GM19372 (cell line): ENCODE results near the gene CLASP1.
"Not testable (repeated sequence)": the region's sequence is repeated elsewhere in the genome, so short reads cannot be mapped to it uniquely, and the experiment has no call there.

Source experiments
- ATAC-seq: cut with Tn5 transposase; IDR thresholded peaks from one replicate; pipeline ENCODE4 v1.9.1; 2021; ENCODE audit warnings: mild to moderate bottlenecking, low read depth, moderate library complexity; ENCODE audit not compliant: unreplicated experiment

Gene CLASP1

DNA sequence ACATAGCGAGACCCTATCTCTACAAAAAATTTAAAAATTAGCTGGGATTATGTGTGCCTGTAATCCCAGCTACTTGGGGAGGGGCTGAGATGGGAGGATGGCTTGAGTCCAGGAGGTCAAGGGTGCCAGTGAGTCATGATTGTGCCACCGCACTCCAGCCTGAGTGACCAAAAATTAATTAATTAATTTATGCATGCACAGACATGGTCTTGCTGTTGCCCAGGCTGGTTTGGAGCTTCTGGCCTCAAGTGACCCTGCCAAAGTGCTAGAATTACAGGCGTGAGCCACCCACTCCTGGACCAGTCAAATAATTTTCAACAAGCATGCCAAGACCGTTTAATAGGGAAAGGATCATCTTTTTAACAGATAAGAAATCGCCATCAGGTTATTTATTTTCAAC, 306.5 kb downstream of the CLASP1 start:
- ATAC-seq, result no peak

DNA sequence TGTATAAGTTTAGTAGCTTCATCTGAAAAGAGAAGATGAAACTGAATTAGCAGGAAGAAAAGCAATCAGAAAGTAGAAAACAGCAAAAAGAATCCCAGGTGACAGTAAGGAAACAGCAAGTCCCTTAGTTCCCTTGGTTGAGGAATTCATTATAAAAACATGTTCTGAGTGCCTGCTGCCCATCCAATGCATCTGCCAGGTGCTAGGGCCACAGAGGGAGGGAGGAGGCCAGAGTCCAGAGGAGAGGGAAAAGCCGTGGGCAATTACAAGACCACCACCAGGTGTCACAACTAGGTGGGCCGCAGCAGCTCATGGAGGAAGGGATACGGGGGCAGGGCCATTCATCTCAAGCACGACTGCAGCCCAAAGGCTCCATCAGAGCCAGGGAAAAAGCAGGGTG, 308.3 kb downstream of the CLASP1 start:
- ATAC-seq, result no peak

DNA sequence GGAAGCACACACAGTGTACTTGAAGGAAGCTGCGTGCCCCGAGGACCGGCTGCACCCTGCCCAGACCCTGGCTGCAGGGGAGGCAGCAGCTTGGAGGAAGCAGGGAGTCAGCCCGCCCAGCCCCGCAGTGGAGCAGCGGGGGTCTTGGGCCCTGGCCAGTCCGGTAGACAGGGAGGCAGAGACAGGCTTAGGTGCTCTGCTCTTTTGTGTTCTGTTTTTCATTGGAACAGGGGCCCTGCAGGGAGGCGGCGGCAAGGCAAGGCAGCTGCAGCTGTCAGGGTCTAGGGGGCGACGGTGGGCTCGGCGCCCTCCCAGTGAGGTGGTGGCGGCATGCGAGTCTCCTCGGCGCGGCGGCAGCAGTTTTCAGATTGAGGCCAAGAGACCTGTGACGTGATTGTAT, 311.0 kb downstream of the CLASP1 start:
- ATAC-seq, result no peak

DNA sequence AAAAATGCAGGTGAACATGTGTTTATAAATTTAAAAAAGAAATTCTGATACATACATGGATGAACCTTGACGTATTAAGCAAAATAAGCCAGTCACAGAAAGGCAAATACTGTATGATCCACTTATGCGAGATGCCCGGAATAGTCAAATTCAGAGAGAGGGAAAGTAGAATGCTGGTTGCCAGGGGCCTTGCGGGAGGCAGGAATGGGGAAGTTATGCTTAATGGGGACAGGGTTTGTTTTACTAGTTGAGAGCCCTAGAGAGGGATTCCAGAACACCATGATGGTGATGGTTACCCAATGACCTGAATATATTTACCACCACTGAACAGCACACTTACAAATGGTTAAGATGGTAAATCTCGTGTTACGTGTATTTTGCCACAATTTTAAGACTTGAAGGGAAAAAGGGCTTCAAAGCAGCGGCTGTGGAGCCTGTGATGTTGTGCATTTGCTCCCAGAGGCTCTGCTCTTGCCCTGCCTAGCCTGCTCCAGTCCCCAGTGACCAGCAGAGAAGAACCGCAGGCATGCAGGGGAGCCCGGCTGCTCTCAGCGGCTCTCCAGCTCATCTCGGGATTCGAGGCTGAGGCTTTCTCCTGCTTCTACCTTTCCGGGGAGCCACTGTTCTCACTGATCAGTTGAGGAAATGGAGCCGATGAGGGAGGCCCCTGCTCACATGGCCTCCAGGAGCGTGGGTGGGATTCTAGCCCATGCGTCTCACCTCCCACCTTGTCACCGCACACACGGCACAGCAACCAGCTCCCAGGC, 312.6 kb downstream of the CLASP1 start:
- no peak for ATAC-seq

DNA sequence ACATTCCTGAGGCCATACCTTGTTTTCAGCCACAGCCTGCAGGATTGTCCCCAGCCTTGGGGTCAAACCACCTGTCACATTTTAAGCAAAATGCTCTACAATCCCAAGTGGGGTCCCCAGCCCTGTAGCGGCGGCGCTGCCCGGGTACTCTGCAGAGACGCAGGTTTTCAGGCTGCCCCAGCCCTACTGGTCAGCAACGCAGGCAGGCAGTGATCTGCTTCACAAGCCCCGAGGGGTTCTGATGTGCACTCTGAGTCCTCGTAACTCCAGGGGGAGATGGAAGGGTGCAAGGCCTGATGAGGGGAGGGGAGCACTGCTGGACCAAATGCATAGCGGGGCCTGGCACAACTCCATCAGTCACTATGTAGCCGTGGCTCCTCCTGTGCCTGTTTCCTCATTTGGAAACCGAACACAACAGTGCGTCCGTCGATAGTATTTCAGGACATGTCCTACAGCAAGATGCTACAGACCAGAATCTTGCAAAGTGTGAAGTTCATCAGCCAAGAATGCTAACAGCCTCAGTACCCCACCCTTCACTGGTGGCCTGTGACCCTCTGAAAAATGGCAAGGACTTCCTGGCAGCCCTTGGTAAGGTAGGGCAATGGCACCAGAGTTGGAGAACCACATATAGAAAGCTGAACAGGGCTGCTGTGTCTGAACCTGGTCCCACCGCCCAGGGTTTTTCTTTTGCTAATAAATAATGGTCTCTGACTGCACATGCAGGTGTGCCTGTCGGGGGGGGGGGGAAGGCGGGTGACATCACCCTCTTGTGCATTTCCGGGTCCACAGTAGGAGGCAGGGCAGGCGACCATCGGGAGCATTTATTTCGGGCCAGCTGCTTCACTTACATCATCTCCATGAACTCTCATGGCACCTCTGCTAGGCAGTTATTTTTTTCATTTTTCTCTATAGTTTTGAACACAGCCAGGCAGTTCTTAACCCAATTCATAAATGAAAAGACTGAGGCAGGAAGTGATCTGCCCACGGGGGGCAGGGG, 313.7 kb downstream of the CLASP1 start:
- ATAC-seq, result no peak

DNA sequence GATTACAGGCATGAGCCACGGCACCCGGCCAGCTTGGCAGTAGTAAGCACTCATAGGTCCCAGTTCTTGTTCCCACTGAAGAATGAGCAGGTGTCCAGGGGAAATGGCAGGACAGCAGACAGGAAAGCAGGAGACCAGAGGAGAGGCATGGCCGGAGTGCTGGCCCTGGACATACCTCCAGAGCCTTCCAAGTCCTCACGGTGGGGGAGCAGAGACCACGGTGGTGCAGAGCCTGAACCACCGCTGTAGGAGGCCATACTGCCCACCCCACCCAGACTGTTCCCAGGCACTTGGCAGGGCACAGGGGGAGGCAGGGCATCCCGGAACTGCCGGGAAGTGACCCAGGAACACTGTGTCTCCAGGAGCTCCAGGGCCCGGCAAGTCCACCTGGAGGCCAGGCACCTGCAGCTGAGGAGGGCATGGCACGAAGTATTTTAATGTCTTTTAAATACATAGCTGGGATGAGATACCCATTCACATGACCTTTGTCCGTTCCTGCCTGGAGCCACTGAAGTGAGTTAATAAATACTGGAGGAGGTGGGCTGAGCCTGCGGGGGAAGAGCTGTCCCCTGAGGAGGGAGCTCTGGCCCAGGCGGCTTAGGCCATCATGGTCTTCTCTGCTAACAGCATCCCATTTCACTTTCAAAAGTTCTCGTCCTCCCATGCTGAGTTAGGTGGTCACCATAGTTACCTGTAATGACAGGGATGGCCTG, 314.5 kb downstream of the CLASP1 start:
- no peak for ATAC-seq

DNA sequence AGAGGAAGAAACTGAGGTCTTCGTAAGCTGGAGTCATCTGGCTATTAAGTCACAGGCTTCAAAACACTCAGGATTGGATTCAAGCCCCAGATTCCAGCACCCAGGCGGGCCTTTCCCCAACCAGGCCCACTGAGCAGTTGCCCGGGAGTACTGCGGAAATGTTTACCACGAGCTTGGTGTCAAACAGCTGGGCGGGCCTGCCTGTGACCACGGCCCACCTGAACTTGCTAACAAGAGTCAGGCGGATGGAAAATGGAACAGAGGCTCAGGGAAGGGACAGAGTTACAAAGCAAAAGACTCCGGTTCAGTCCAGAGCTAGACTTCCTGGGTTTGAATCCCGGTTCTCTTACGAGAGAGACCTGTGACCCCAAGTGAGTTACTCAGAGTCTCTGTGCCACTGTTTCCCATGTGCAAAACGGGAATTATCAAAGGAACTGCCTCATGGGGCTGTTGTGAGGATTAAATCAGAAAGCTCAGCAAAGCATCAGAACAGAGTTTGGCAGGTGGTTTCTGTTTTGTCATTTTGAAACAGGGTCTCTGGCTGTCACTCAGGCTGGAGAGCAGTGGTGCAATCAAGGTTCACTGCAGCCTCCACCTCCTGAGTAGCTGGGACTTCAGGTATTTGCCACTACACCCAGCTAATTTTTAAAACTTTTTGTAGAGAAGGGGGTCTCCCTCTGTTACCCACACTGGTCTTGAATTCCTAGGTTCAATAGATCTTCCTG, 315.3 kb downstream of the CLASP1 start:
- ATAC-seq, result peak; percentile 68

DNA sequence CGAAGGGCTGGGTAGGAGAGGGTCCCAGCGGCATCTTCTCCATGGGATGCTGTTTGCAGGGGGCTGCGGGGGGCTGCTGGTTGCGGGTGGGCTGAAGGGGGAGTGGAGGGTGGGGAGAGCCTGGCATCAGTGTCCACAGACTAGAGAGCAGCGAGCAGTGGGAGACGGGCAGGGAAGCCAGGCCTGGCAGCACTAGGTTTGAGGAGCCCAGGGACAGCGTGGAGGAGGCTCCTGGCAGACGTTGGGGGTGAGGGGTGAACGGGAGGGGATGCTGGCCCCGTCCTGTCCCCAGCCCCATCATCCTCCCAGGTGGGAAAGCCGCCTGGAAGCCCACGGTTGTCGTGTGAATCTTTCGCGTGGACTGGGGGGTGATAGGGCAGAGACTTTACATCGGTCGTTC, 316.0 kb downstream of the CLASP1 start:
- no peak for ATAC-seq

DNA sequence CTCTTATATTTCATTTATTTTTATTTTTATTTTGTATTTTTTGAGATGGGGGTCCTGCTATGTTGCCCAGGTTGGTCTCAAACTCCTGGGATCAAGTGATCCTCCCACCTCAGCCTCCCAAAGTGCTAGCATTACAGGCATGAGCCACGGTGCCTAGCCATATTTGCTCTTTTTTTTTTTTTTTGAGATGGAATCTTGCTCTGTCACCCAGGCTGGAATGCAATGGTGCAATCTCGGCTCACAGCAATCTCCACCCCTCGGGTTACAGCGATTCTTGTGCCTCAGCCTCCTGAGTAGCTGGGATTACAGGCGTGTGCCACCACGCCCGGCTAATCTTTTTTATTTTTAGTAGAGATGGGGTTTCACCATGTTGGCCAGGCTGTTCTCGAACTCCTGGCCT, 317.9 kb downstream of the CLASP1 start:
- not testable (repeated sequence) for ATAC-seq

DNA sequence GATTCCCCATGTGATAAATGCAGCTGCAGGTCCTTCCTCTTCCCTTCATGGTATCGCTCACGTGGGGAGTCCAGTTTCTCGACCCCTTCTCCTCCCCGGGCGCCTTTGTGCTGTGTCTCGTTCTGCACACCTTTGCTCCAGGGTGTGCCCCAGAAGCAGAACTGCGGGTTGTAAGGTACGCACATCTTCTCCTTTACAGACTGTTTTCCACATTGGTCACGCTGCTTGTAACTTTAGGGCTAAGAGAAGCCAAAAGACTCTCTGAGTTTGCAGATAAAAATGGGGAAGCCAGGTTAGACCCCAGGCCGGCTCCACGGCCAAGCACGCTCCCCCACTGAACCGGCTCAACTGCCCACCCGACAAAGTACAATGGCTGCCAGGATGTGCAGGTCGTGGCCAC, 318.3 kb downstream of the CLASP1 start:
- ATAC-seq, result no peak

DNA sequence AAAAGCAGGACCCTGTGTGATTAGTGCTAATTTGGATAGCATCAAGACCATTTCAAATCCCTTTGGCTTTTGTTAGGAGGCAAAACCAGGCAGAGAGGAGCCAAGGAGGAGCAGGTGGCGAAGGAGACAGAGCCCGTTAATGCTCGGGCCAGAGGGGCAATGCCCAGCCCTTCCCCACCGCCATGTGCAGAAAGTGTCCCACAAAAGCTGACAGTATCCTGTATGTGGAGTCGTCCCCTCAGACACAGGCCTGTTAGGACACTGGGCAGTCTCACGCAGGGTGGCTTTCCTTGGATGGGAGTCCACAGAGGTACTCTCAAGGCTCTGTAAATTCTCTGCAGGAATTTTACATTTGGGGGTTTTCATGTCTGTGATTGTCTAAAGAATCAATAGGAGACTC, 319.5 kb downstream of the CLASP1 start:
- ATAC-seq, result no peak

DNA sequence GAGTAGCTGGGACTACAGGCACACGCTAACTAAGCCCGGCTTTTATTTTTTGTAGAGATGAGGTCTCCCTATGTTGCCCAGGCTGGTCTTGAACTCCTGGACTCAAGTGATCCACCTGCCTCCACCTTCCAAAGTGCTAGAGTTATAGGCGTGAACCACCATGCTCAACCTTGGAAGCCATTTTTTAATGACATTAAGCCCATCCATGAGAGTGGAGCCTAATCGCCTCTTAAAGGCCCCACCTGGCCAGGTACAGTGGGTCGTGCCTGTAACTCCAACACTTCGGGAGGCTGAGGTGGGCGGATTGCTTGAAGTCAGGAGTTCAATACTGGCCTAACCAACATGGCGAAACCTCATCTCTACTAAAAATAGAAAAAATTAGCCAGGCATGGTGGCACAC, 322.6 kb downstream of the CLASP1 start:
- no peak for ATAC-seq

DNA sequence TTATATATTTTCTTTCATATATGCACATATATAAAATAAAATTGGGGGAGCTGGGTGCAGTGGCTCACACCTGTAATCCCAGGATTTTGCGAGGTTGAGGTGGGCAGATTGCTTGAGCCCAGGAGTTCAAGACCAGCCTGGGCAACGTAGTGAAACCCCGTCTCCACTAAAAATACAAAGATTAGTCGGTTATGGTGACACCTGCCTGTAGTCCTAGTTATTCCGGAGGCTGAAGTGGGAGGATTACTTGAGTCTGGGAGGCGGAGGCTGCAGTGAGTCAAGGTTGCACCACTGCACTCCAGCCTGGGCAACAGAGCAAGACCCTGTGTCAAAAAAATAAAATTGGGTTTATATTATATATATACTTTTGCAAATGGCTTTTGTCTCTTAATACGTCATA, 324.7 kb downstream of the CLASP1 start:
- ATAC-seq, result no peak

DNA sequence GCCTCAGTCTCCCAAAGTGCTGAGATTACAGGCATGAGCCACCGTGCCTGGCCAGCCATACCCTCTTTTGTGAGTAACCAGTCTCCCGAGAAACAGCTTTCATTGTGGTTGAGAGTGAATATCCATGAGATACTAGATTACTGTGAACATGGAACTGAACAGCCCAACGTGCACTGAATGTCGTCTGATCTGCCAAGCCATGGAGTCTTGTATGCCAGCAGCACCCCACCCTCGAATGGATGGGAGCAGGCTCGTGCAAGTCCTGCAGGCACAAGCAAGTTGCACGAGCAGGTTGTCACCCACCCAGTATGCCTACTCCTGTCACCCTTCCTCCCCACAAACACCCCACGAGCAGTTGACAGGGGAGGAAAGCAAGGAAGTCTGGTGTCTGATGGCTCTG, 327.8 kb downstream of the CLASP1 start:
- ATAC-seq, result no peak

DNA sequence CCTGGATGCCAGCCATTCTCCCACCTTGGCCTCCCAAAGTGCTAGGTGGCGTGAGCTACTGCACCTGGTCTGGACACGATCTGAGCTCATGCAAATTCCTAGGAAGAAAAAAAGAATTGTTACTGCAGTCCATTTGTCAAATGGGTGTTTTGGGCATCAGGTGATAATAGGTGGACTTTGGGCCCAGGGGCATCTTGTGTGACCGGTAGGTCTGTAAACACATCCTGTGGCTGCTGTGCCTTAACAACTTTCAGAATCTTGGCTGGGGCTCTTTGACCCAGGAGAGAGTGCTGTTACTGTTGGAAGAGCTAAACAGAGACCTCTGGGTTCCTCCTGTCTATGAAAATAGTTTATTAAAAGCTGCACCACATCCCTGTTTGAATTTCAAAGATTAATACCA, 329.3 kb downstream of the CLASP1 start:
- no peak for ATAC-seq

DNA sequence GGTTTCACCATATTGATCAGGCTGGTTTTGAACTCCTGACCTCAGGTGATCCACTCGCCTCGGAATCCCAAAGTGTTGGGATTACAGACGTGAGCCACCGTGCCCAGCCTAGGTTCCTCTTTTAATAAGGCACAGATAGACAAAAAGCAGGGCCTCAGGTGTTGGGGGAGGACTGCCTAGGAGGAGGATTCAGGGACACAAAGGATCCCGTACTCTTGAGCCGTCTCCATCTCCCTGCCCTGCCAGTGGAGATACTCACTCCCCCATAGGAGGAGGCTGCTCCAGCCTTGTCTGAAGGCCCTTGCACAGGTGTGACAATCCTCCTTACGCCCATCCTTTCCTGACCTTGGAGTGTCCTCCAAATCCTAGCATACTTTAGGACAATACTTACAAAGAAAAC, 332.3 kb downstream of the CLASP1 start:
- no peak for ATAC-seq

DNA sequence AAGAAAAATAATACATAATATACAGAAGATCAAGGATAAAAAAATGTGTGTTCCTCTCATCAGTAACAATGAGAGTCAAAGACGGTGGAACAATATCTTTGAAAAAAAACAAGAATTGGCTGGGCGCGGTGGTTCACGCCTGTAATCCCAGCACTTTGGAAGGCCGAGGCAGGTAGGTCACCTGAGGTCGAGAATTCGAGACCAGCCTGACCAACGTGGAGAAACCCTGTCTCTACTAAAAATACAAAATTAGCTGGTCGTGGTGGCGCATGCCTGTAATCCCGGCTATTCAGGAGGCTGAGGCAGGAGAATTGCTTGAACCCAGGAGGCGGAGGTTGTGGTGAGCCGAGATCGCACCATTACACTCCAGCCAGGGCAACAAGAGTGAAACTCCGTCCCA, 335.6 kb downstream of the CLASP1 start:
- not testable (repeated sequence) for ATAC-seq

DNA sequence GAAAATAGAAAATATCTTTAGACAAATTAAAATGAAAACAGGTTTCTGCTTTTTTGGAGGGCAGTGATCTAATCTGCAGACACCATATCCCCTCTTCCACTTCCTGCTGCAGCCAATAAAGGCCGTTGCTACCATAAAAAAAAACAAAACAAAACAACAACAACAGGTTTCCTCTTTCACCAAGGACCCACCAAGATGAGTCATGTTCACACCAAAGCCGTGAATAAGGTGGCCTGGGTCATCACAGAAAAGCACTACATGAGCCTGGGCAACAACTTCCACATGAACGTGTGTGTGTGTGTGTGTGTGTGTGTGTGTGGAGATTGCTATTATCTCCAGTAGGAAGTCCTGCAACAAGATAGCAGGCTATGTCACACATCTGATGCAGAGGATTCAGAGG, 339.5 kb downstream of the CLASP1 start:
- no peak for ATAC-seq

DNA sequence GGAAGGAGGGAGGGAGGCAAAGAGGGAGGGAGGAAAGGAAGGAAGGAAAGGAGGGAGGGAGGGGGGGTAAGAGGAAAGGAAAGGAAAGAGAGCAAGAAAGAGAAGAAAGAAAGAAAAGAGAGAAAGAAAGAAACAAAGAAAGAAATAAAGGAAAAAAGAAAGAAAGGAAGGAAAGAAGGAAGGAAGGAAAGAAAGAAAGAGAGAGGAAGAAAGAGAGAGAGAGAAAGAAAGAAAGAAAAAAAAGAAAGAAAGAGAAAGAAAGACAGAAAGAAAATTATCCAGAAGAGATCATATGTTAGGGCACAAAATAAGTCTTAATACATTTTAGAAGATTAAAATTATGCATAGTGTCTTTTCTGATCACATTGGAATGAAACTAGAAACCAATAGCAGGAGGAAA, 339.9 kb downstream of the CLASP1 start:
- no peak for ATAC-seq

DNA sequence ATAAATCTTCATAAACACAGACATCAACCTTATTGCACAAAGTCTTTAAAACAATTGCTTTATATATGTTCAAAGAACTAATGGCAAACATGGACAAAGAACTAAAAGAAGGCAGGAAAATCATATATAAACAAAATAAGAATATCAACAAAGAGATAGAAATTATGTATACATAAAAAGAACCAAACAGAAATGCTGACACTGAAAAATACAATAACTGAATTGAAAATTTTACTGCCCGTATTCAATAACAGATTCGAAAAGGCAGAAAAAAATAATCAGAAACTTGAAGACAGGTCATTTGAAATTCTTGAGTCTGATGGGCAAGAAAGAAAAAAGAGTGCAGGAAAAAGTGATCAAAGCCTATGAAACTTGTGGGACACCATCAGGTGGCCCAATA, 342.2 kb downstream of the CLASP1 start:
- ATAC-seq, result no peak
